ENCODE measurements around the gene SLC11A1. TPM values are rescaled to one million over a fixed set of nuclear protein-coding genes. Genes with fewer than 3 reads are reported as not detected.

The SLC11A1 gene
- total RNA-seq, 4 donors from 2014 or later: 5.9 to 23.0 (median 9.5) TPM

GRCh38 chr2:218345491-218346236, 36.4 kb upstream of the SLC11A1 start:
- ATAC-seq: no peak
- no peaks in the 10 kb centered on the region for H3K4me1 ChIP-seq
- 82 to 85% methylated on average over 4 to 5 of the region's 12 CpGs for WGBS, 2 donors (ENCODE audit: low coverage in 1 of 2)
- TF ChIP-seq POLR2A (IDR thresholded peaks at IDR 0.05): no peak
- TF ChIP-seq EP300 (IDR thresholded peaks at IDR 0.05): no peak
- TF ChIP-seq CTCF (IDR thresholded peaks at IDR 0.05): no peak
- TF ChIP-seq POLR2AphosphoS5 (IDR thresholded peaks at IDR 0.05): no peak
- H3K27me3 ChIP-seq: no peaks in the 10 kb centered on the region
- H3K36me3 ChIP-seq: no peaks in the 10 kb centered on the region
- H3K27ac ChIP-seq: no peak overlapping the region
- peaks cover 0 to 3% (median 0%) of the 10 kb centered on the region in 3 donors for H3K9me3 ChIP-seq
- no peak overlapping the region for H3K4me3 ChIP-seq

GRCh38 chr2:218347172-218347571, 34.9 kb upstream of the SLC11A1 start:
- Histone ChIP-seq H3K9me3 (peaks cover 0 to 18% (median 0%) of the 10 kb centered on the region in 3 donors), H3K27ac (no peak overlapping the region), H3K4me3 (no peak overlapping the region), H3K4me1 (no peaks in the 10 kb centered on the region), H3K27me3 (no peaks in the 10 kb centered on the region), H3K36me3 (no peaks in the 10 kb centered on the region)
- no peak for ATAC-seq
- WGBS, 2 donors (ENCODE audit: low coverage in 1 of 2): 88 to 93% methylated on average over 4 to 5 of the region's 5 CpGs
- TF ChIP-seq CTCF (IDR thresholded peaks at IDR 0.05) (no peak), POLR2AphosphoS5 (IDR thresholded peaks at IDR 0.05) (no peak), EP300 (IDR thresholded peaks at IDR 0.05) (no peak), POLR2A (IDR thresholded peaks at IDR 0.05) (no peak)

- TF ChIP-seq POLR2AphosphoS5 (IDR thresholded peaks at IDR 0.05) (no peak), EP300 (IDR thresholded peaks at IDR 0.05) (no peak), CTCF (IDR thresholded peaks at IDR 0.05) (no peak), POLR2A (IDR thresholded peaks at IDR 0.05) (no peak)
- ATAC-seq: no peak
- WGBS, 2 donors (ENCODE audit: low coverage in 1 of 2): 90 to 92% methylated on average over 10 to 12 of the region's 14 CpGs
Measured at GRCh38 chr2:218354045-218354444, 28.0 kb upstream of the SLC11A1 start.

GRCh38 chr2:218354850-218355443, 27.1 kb upstream of the SLC11A1 start:
- H3K27ac ChIP-seq: no peak overlapping the region
- H3K9me3 ChIP-seq: peaks cover 0 to 19% (median 0%) of the 10 kb centered on the region in 3 donors
- no peak for TF ChIP-seq POLR2AphosphoS5 (IDR thresholded peaks at IDR 0.05)
- no peak for TF ChIP-seq EP300 (IDR thresholded peaks at IDR 0.05)
- TF ChIP-seq CTCF (IDR thresholded peaks at IDR 0.05): no peak
- no peak for TF ChIP-seq POLR2A (IDR thresholded peaks at IDR 0.05)
- 69 to 86% methylated on average over 9 to 18 of the region's 20 CpGs for WGBS, 2 donors (ENCODE audit: low coverage in 1 of 2)
- no peak for ATAC-seq
- peaks cover 0 to 8% (median 0%) of the 10 kb centered on the region in 3 donors for H3K4me1 ChIP-seq
- no peaks in the 10 kb centered on the region for H3K36me3 ChIP-seq
- no peaks in the 10 kb centered on the region for H3K27me3 ChIP-seq
- H3K4me3 ChIP-seq: no peak overlapping the region

More at GRCh38 chr2:218354045-218354444, 28.0 kb upstream of the SLC11A1 start:
- Histone ChIP-seq H3K27me3 (no peaks in the 10 kb centered on the region), H3K4me3 (no peak overlapping the region), H3K9me3 (peaks cover 0 to 19% (median 0%) of the 10 kb centered on the region in 3 donors), H3K27ac (no peak overlapping the region), H3K36me3 (no peaks in the 10 kb centered on the region), H3K4me1 (peaks cover 0 to 8% (median 0%) of the 10 kb centered on the region in 3 donors)
